MG63 (cell line): ENCODE results near the gene TAGLN. TPM values are rescaled to one million over a fixed set of nuclear protein-coding genes. Genes with fewer than 3 reads are reported as not detected.

Source experiments
- DNase-seq: peaks from one replicate; pipeline ENCODE4 v3.0.0-alpha.2; 2020
- H3K27me3 ChIP-seq: fragments of 250-450 bp; sonication (Bioruptor Pico); 2 replicates; pipeline ENCODE4 v1.5.1; 2020; ENCODE audit warnings: mild to moderate bottlenecking, moderate library complexity
- H3K36me3 ChIP-seq: fragments of 250-450 bp; sonication (Bioruptor Pico); 2 replicates; pipeline ENCODE4 v1.5.1; 2020; ENCODE audit warnings: mild to moderate bottlenecking, moderate library complexity
- H3K4me3 ChIP-seq: fragments of 250-450 bp; sonication (Bioruptor Pico); 2 replicates; pipeline ENCODE4 v1.5.1; 2020; ENCODE audit warnings: mild to moderate bottlenecking, moderate library complexity
- H3K9me3 ChIP-seq: fragments of 250-450 bp; sonication (Bioruptor Pico); 2 replicates; pipeline ENCODE4 v1.5.1; 2020; ENCODE audit warnings: mild to moderate bottlenecking, moderate library complexity
- total RNA-seq: library from RNA; depleted of rRNA; stranded (reverse); fragments of >200 nt; shearing (Covaris generic); gene quantifications from 2 replicates; pipeline ENCODE4 v1.2.3, GENCODE V29; 2014; ENCODE audit warnings: low replicate concordance; rRNA removed

The TAGLN gene
- total RNA-seq: 0.44 and 0.92 TPM in 2 replicates

DNA sequence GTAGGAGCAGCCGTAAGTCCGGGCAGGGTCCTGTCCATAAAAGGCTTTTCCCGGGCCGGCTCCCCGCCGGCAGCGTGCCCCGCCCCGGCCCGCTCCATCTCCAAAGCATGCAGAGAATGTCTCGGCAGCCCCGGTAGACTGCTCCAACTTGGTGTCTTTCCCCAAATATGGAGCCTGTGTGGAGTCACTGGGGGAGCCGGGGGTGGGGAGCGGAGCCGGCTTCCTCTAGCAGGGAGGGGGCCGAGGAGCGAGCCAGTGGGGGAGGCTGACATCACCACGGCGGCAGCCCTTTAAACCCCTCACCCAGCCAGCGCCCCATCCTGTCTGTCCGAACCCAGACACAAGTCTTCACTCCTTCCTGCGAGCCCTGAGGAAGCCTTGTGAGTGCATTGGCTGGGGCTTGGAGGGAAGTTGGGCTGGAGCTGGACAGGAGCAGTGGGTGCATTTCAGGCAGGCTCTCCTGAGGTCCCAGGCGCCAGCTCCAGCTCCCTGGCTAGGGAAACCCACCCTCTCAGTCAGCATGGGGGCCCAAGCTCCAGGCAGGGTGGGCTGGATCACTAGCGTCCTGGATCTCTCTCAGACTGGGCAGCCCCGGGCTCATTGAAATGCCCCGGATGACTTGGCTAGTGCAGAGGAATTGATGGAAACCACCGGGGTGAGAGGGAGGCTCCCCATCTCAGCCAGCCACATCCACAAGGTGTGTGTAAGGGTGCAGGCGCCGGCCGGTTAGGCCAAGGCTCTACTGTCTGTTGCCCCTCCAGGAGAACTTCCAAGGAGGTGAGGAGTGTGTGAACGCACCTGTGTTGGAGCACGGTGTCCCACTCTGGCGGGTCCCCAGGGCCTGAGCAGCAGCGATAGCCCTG is at the start of gene TAGLN:
TSS of gene TAGLN (plus strand) at position 318 of the 863 bp plus-strand sequence. CDS start 3,644 bp downstream, outside the sequence.
- Histone ChIP-seq H3K36me3 (no peaks in the 10 kb centered on the region), H3K9me3 (no peaks in the 10 kb centered on the region), H3K4me3 (no peak within 1 kb of the TSS), H3K27me3 (no peaks in the 10 kb centered on the region)
- no peak for DNase-seq

DNA sequence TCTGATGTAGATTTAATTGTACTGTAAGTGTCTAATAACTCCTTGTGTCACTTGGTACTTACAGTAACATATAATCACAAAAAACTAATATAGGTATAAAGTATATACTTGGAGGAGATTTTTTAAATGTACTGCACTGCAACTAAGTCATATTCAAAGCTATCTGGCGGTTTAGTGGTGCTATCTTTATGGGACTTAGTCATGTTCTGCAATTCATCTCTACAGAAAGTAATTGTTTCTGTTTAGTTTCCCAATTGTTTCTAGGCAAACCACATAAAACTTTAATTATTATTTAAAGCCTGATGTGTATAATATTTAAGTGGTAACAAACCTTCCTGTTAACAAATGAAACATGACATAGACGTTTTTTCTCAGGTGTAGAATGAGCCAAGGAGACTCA is 47.1 kb upstream of the TAGLN start:
- H3K36me3 ChIP-seq: peaks cover 60% of the 10 kb centered on the region
- H3K4me3 ChIP-seq: no peak overlapping the region
- no peaks in the 10 kb centered on the region for H3K9me3 ChIP-seq
- no peak for DNase-seq
- no peaks in the 10 kb centered on the region for H3K27me3 ChIP-seq

DNA sequence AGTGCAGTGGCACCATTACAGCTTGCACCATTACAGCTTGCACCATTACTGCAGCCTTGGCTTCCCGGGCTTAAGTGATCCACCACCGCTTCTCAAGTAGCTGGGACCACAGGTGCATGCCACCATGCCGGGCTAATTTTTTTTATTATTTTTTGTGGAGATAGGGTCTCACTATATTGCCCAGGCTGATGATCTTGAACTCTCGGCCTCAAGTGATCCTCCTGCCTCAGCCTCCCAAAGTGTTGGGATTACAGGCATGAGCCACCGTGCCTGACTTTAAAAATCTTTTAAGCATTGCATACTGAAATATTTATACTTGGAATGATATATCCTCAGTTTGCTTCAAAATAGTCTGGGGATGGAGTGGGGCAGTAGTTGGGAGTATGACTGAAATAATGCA is 44.7 kb upstream of the TAGLN start:
- H3K4me3 ChIP-seq: no peak overlapping the region
- H3K9me3 ChIP-seq: no peaks in the 10 kb centered on the region
- peaks cover 63% of the 10 kb centered on the region for H3K36me3 ChIP-seq
- no peak for DNase-seq
- no peaks in the 10 kb centered on the region for H3K27me3 ChIP-seq

DNA sequence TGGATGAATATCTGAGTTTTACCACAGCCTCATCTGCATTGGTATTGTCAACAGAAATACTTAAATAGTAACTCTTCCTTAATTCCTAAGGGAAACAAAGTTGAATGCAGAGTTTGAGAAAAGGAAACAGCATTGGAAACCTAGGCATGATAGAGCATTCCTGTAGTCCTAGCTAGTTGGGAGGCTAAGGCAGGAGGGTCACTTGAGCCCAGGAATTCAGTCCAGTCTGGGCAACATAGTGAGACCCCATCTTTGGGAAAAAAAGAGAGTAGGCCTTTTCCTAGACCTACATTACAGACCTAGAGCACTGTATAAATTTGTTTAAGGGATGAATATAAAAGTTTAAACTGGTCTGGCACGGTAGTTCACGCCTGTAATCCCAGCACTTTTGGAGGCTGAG is 41.7 kb upstream of the TAGLN start:
- Histone ChIP-seq H3K36me3 (peaks cover 73% of the 10 kb centered on the region), H3K4me3 (no peak overlapping the region), H3K27me3 (no peaks in the 10 kb centered on the region), H3K9me3 (no peaks in the 10 kb centered on the region)
- no peak for DNase-seq

DNA sequence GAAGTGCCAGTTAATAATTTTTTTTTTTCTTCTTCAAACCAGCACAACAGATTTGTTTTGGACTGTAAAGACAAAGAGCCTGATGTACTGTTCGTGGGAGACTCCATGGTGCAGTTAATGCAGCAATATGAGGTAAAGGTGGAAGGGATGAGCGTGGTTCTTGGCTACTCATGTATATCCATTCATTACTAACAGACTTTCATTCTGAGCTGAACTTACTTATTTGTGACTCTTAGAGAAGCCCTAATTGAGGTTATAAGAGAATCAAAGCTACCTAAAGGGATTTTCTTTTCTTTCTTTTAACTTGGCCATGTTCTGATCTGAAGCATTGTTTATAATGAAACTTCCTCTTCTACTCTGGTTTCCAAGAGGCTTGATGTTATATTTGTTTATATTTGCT is 39.3 kb upstream of the TAGLN start:
- Histone ChIP-seq H3K27me3 (no peaks in the 10 kb centered on the region), H3K36me3 (peaks cover 73% of the 10 kb centered on the region), H3K4me3 (no peak overlapping the region), H3K9me3 (no peaks in the 10 kb centered on the region)
- DNase-seq: no peak

DNA sequence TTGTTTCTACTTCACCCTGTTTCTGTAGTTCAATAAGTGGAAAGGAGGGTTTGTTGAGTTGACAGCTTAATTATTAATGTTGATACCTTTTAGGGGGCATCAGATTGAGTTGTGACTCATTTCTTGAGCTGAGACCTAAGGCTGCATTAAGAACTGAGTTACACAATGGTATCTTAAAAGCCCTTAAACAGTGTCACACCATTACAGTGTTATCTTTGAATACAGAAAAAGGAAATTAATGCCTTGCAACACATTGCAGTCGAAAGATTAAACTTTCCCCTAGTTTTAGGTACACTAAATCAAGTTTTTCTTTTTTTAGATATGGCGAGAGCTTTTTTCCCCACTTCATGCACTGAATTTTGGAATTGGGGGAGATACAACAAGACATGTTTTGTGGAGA is 38.3 kb upstream of the TAGLN start:
- Histone ChIP-seq H3K4me3 (no peak overlapping the region), H3K27me3 (no peaks in the 10 kb centered on the region), H3K36me3 (peaks cover 71% of the 10 kb centered on the region), H3K9me3 (no peaks in the 10 kb centered on the region)
- no peak for DNase-seq

DNA sequence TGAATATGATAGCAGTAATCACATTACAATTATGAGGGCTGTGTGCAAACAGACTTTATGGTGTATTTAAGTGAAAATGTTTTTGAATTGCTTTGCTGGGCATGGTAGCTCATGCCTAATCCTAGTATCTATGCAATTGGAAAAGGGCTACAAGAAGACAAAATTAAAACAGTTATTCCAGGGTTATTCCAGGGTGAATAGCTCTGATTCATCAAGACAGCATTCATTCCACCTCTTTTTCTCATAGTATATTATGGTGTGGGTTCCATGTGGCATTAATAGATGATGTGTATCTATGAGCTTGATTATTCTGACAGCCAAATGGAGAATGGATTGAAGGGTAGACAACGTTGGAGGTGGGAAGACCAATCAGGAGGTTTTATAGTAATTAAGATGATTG is 32.7 kb upstream of the TAGLN start:
- no peaks in the 10 kb centered on the region for H3K9me3 ChIP-seq
- no peak for DNase-seq
- no peaks in the 10 kb centered on the region for H3K27me3 ChIP-seq
- peaks cover 80% of the 10 kb centered on the region for H3K36me3 ChIP-seq
- no peak overlapping the region for H3K4me3 ChIP-seq

DNA sequence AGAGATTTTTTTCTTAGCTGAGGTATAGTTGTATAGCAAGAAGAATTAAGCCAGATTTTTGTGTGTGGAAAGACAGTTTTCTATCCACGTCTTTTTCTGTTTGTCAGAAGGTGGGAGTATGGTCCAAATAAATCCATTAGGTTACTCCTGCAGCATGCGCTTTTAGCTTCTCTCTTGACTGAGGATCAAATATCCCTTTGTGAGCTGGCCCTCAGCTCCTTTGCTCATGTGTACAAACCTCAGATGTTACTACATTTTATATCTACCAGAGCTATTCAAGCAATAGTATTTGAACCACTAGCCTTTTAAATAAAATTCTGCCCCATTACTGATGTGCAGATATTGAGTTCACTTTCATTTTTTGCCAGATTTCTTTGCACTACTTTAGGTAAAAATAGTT is 29.4 kb upstream of the TAGLN start:
- Histone ChIP-seq H3K27me3 (no peaks in the 10 kb centered on the region), H3K9me3 (no peaks in the 10 kb centered on the region), H3K36me3 (peaks cover 61% of the 10 kb centered on the region), H3K4me3 (no peak overlapping the region)
- no peak for DNase-seq

DNA sequence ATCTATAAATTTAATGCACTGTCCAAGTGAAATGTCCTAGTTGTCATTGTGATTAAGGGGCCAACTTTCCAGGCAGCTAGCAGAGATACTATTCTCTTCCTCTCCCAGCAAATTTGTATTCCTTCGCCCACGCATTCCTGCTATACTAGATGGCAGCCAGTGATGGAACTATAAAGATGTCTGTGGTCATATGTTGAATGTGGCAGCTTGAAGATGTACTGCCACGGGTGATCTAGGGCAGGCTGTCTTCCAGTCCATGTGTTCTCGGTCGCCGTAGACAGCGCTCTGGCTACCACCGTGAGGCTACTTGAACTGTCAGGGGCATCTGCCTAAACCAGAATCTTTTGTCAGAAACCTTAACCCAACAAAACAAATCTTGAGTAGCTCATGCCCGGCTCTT is 29.0 kb upstream of the TAGLN start:
- Histone ChIP-seq H3K4me3 (no peak overlapping the region), H3K9me3 (no peaks in the 10 kb centered on the region), H3K27me3 (no peaks in the 10 kb centered on the region), H3K36me3 (peaks cover 61% of the 10 kb centered on the region)
- no peak for DNase-seq

DNA sequence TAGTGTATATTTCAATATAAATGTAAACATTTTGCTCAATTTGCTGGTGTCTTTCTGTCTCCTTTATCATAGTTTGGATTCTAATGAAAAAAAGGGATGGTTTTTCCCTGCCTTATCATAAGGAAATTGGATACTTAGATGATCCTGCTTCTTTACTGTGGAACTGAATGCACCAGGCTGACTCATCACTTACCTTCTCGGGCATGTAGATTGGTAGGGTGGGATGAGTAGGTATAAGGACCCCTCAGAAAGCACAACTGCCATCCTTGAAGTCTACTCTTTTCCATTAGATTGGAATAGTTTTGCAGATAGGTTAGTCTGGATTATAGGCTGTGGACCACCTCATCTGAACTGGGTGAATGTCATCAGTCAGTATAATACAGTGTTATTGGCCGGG is 28.2 kb upstream of the TAGLN start:
- no peak for DNase-seq
- no peak overlapping the region for H3K4me3 ChIP-seq
- no peaks in the 10 kb centered on the region for H3K9me3 ChIP-seq
- H3K36me3 ChIP-seq: peaks cover 56% of the 10 kb centered on the region
- no peaks in the 10 kb centered on the region for H3K27me3 ChIP-seq

DNA sequence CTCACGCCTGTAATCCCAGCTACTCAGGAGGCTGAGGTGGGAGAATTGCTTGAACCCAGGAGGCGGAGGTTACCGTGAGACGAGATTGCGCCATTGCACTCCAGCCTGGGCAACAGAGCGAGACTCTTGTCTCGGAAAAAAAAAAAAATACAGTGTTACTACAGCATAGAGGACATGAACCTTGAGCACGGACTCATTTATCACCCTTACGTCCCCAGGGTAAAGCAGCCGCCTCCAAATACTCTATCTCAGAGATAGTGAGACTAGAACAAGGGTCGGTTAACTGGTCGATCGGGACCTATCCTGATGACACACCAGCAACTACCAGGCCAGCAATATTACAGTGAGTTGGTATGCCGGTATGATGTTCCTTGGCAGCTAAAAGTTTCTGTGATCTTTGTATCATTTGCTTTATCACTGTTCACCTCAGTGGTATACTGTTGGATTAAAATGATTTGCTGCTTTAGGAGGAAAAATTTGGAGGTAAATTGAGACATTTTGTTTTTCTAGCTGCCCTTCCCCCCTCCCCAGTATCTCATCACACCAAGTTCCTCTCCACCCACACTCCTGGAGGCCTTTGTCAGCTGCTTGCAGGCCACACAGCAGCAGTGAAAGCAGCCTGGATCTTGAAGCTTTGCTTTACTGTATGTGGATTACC is 27.6 kb upstream of the TAGLN start:
- Histone ChIP-seq H3K4me3 (no peak overlapping the region), H3K9me3 (no peaks in the 10 kb centered on the region), H3K36me3 (peaks cover 51% of the 10 kb centered on the region), H3K27me3 (no peaks in the 10 kb centered on the region)
- no peak for DNase-seq

DNA sequence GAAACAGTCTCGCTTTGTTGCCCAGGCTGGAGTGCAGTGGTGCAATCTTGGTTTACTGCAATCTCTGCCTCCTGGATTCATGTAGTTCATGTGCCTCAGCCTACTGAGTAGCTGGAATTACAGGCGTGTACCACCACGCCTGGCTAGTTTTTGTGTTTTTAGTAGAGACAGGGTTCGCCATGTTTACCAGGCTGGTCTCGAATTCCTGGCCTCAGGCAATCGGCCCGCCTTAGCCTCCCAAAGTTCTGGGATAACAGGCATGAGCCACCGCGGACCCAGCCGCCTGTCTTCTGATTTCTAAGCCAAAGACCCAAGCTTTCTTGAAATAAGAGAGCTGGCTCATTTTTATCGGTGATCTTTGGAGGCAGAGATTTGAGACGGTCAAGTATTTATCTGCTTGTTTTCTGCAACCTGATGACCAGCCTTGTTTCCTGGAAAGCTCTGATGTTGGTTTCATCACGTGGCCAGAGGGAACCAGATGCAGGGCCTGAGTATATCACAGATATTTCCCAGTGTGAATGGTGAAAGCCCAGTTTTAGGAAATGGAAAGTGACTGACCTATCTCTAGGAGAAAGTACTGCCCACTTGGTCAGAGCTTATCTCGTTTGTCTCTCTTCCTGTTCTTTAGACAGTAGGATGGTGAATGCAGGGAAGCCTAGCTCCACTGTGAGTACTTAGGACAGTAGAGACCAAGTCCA is 26.3 kb upstream of the TAGLN start:
- peaks cover 39% of the 10 kb centered on the region for H3K36me3 ChIP-seq
- no peaks in the 10 kb centered on the region for H3K27me3 ChIP-seq
- no peak overlapping the region for H3K4me3 ChIP-seq
- no peaks in the 10 kb centered on the region for H3K9me3 ChIP-seq
- no peak for DNase-seq

DNA sequence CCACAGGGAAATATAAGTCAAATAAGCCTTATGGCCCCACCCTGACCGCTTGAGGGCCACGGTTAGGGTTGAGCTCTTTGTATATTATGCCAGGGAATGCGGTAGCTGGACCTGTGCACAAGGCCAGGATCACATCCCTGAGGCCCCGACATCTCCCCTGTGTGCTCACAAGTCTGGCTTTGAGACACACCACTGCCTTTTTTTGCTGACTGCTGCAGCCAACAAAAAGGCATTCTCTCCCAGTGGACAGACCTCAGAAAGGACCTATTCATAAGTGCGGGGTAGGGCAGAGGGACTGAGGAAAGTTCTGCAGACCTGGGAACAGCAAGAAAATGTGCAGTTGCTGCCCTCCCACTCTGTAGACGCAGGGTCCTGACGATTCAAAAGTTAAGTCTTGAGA is 24.1 kb upstream of the TAGLN start:
- H3K27me3 ChIP-seq: no peaks in the 10 kb centered on the region
- peaks cover 19% of the 10 kb centered on the region for H3K36me3 ChIP-seq
- no peaks in the 10 kb centered on the region for H3K9me3 ChIP-seq
- no peak for DNase-seq
- H3K4me3 ChIP-seq: no peak overlapping the region

DNA sequence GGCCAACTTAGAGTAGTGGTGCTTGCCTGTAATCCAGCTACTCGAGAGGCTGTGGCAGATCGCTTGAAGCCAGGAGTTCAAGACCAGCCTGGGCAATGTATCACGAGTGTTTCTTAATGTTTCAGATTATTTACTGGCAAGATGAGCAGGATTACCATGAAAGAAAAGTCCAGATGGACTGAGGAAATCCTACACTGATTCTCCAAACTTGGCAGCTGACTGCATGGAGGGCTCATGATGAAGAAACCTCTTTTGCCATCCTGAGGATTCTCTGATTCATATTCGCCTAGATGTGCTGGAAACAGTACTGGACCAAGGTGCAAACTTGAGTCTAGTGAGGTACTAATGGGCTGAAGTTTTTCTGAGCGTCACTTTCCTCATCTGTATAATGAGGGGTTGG is 23.4 kb upstream of the TAGLN start:
- no peaks in the 10 kb centered on the region for H3K9me3 ChIP-seq
- no peak overlapping the region for H3K4me3 ChIP-seq
- DNase-seq: no peak
- peaks cover 15% of the 10 kb centered on the region; the same call in 1 of the 2 replicates for H3K36me3 ChIP-seq
- H3K27me3 ChIP-seq: no peaks in the 10 kb centered on the region

DNA sequence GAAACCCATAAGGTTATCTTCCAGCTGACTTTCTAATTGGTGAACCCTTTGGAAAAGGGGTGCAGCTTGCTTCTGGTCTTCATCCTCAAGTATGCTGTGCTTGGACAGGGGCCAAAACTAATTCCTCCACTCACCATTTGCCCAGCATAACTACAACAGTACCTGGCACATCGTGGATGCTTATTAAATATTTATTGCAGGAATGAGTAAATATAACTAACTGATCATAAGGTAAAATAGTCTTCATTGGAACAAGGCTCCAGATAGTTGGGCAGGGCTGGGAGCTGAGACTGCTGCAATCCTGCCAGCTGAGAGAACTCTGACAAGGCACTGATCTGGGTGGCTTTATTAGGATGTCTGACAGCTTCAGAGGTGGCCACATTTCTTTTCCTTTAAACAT is 23.0 kb upstream of the TAGLN start:
- Histone ChIP-seq H3K9me3 (no peaks in the 10 kb centered on the region), H3K4me3 (no peak overlapping the region), H3K36me3 (peaks cover 11% of the 10 kb centered on the region; the same call in 1 of the 2 replicates), H3K27me3 (no peaks in the 10 kb centered on the region)
- no peak for DNase-seq

DNA sequence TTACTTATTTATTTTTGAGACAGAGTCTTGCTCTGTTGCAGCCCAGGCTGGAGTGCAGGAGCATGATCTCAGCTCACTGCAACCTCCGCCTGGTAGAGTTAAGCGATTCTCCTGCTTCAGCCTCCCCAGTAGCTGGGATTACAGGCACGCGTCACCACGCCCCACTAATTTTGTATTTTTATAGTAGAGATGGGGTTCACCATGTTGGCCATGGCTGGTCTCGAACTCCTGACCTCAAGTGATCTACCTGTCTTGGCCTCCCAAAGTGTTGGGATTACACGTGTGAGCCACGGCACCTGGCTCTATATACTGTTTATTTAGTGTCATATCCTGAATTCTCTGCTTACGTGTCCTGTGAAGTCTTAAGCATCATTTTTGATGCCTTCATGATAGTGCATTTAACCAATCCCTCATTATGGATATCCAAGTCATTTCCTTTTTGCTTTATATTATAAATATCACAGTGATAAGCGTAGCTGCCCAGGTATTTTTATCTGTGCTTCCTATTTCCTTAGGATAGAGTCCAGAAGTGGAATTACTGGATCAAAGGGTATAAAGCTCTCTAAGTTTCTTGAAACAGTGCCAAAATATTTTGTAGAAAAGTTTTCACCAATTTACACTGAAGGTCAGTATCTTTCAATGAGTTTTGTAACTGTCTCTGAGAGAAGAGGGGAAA is 21.5 kb upstream of the TAGLN start:
- H3K4me3 ChIP-seq: peak overlapping the region; percentile 66
- H3K36me3 ChIP-seq: 0 out of 2 replicates have a peak, but pooled peaks cover 5% of the 10 kb centered on the region
- no peaks in the 10 kb centered on the region for H3K27me3 ChIP-seq
- H3K9me3 ChIP-seq: no peaks in the 10 kb centered on the region
- DNase-seq: no peak
